ENCODE data around the gene KLHDC8A. TPM values are rescaled to one million over a fixed set of nuclear protein-coding genes. Genes with fewer than 3 reads are reported as not detected.

Gene KLHDC8A
- total and polyA plus RNA-seq, 2 of the 13 experiments (the other 11 are each of a cell fraction or from before 2014, with no cell fraction given): not detected

DNA sequence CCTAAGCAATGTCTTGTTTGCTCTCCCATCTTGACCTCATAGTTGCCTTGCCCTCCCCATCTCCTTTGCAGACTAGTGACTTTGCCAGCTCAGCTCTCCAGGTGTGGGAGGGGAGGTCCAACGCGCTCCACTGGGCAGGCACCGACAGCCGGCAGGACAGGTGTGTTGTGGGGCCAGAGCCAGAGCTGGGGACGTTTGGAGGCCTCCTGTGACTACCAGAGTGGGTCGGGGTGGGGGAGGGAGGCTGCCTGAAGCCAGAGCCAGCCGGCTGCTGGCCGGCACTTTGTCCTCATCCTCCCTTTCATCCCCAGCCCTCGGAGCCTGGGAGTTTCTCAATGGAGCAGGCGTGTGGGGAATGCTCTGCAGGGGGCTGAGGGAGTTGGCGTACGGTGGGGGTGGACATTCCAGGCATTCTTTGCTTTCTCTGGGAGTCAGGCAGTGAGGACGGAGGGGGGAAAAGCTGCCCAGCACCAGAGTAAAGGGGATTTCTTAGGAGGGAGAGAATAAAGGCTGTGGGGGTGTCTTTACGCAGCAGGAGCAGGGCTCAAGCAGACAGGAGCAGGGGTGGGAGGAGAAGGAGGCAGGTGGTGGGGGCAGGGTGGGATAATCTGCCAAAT lies 55.4 kb downstream of the KLHDC8A start (continued):
- TF ChIP-seq, protein P1, sequence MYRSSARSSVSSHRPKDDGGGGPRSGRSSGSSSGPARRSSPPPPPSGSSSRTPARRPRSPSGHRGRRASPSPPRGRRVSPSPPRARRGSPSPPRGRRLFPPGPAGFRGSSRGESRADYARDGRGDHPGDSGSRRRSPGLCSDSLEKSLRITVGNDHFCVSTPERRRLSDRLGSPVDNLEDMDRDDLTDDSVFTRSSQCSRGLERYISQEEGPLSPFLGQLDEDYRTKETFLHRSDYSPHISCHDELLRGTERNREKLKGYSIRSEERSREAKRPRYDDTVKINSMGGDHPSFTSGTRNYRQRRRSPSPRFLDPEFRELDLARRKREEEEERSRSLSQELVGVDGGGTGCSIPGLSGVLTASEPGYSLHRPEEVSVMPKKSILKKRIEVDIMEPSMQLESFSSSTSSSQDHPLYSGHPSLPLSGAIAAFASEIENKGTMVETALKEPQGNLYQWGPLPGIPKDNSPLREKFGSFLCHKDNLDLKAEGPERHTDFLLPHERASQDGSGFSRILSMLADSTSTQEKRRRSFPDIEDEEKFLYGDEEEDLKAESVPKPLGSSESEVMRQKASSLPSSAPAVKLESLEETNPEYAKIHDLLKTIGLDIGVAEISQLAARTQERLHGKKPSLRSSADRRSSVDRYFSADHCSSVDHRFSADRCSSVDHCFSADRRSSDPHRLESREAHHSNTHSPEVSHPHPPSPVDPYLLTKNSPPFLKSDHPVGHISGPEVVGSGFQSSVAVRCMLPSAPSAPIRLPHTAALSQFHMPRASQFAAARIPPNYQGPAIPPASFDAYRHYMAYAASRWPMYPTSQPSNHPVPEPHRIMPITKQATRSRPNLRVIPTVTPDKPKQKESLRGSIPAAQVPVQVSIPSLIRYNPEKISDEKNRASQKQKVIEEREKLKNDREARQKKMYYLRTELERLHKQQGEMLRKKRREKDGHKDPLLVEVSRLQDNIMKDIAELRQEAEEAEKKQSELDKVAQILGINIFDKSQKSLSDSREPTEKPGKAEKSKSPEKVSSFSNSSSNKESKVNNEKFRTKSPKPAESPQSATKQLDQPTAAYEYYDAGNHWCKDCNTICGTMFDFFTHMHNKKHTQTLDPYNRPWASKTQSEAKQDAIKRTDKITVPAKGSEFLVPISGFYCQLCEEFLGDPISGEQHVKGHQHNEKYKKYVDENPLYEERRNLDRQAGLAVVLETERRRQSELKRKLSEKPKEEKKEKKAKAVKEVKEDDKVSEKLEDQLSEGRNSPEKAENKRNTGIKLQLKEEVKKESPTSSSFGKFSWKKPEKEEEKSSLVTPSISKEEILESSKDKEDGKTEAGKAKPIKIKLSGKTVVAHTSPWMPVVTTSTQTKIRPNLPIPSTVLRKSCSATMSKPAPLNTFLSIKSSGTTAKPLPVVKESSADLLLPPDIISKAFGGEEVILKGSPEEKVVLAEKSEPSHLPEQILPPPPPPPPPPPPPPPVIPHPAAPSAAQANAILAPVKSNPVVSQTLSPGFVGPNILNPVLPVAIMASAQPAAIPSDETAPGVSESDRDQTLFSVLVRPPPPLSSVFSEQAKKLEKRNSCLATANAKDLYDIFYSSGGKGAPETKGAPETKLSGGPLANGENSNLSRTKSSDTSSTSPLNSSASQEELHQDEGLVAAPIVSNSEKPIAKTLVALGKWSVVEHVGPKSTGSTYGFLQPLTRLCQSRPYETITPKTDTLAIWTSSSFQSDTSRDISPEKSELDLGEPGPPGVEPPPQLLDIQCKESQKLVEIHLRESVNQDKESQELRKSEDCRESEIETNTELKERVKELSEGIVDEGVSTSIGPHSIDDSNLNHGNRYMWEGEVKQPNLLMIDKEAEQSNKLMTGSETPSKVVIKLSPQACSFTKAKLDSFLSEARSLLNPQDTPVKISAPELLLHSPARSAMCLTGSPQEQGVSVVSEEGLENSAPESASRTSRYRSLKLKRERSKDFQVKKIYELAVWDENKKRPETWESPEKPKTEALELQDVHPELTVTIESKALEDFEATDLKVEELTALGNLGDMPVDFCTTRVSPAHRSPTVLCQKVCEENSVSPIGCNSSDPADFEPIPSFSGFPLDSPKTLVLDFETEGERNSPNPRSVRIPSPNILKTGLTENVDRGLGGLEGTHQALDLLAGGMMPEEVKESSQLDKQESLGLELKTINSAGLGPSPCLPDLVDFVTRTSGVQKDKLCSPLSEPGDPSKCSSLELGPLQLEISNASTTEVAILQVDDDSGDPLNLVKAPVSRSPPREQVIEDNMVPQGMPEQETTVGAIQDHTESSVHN (CRISPR knock-in tag; IDR thresholded peaks at IDR 0.05): no peak
- peak; percentile 65 for TF ChIP-seq HNF4A (CRISPR knock-in tag; IDR thresholded peaks at IDR 0.05)
- TF ChIP-seq, protein P2, sequence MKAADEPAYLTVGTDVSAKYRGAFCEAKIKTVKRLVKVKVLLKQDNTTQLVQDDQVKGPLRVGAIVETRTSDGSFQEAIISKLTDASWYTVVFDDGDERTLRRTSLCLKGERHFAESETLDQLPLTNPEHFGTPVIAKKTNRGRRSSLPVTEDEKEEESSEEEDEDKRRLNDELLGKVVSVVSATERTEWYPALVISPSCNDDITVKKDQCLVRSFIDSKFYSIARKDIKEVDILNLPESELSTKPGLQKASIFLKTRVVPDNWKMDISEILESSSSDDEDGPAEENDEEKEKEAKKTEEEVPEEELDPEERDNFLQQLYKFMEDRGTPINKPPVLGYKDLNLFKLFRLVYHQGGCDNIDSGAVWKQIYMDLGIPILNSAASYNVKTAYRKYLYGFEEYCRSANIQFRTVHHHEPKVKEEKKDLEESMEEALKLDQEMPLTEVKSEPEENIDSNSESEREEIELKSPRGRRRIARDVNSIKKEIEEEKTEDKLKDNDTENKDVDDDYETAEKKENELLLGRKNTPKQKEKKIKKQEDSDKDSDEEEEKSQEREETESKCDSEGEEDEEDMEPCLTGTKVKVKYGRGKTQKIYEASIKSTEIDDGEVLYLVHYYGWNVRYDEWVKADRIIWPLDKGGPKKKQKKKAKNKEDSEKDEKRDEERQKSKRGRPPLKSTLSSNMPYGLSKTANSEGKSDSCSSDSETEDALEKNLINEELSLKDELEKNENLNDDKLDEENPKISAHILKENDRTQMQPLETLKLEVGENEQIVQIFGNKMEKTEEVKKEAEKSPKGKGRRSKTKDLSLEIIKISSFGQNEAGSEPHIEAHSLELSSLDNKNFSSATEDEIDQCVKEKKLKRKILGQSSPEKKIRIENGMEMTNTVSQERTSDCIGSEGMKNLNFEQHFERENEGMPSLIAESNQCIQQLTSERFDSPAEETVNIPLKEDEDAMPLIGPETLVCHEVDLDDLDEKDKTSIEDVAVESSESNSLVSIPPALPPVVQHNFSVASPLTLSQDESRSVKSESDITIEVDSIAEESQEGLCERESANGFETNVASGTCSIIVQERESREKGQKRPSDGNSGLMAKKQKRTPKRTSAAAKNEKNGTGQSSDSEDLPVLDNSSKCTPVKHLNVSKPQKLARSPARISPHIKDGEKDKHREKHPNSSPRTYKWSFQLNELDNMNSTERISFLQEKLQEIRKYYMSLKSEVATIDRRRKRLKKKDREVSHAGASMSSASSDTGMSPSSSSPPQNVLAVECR (CRISPR knock-in tag; IDR thresholded peaks at IDR 0.05; ENCODE audit: borderline replicate concordance): peak; percentile 71; the same call in 1 of the 2 replicates
- TF ChIP-seq, protein P3, sequence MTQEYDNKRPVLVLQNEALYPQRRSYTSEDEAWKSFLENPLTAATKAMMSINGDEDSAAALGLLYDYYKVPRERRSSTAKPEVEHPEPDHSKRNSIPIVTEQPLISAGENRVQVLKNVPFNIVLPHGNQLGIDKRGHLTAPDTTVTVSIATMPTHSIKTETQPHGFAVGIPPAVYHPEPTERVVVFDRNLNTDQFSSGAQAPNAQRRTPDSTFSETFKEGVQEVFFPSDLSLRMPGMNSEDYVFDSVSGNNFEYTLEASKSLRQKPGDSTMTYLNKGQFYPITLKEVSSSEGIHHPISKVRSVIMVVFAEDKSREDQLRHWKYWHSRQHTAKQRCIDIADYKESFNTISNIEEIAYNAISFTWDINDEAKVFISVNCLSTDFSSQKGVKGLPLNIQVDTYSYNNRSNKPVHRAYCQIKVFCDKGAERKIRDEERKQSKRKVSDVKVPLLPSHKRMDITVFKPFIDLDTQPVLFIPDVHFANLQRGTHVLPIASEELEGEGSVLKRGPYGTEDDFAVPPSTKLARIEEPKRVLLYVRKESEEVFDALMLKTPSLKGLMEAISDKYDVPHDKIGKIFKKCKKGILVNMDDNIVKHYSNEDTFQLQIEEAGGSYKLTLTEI (CRISPR knock-in tag; conservative IDR thresholded peaks at IDR 0.05): no peak
- TF ChIP-seq ZFP36L1 (CRISPR knock-in tag; IDR thresholded peaks at IDR 0.05): no peak
- TF ChIP-seq MYC (CRISPR knock-in tag; IDR thresholded peaks at IDR 0.05; ENCODE audit: borderline replicate concordance): no peak; the same call in 1 of the 2 replicates
- TF ChIP-seq, protein P4, sequence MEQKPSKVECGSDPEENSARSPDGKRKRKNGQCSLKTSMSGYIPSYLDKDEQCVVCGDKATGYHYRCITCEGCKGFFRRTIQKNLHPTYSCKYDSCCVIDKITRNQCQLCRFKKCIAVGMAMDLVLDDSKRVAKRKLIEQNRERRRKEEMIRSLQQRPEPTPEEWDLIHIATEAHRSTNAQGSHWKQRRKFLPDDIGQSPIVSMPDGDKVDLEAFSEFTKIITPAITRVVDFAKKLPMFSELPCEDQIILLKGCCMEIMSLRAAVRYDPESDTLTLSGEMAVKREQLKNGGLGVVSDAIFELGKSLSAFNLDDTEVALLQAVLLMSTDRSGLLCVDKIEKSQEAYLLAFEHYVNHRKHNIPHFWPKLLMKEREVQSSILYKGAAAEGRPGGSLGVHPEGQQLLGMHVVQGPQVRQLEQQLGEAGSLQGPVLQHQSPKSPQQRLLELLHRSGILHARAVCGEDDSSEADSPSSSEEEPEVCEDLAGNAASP (CRISPR knock-in tag; IDR thresholded peaks at IDR 0.05; ENCODE audit: borderline replicate concordance): peak; percentile 89
- TF ChIP-seq ZNF180 (CRISPR knock-in tag; IDR thresholded peaks at IDR 0.05; ENCODE audit: borderline replicate concordance, low read depth): no peak
- TF ChIP-seq, protein P5, sequence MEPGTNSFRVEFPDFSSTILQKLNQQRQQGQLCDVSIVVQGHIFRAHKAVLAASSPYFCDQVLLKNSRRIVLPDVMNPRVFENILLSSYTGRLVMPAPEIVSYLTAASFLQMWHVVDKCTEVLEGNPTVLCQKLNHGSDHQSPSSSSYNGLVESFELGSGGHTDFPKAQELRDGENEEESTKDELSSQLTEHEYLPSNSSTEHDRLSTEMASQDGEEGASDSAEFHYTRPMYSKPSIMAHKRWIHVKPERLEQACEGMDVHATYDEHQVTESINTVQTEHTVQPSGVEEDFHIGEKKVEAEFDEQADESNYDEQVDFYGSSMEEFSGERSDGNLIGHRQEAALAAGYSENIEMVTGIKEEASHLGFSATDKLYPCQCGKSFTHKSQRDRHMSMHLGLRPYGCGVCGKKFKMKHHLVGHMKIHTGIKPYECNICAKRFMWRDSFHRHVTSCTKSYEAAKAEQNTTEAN (CRISPR knock-in tag; conservative IDR thresholded peaks at IDR 0.05): no peak
- TF ChIP-seq ZMYM2 (CRISPR knock-in tag; IDR thresholded peaks at IDR 0.05): no peak
- no peak for TF ChIP-seq CENPX (CRISPR knock-in tag; IDR thresholded peaks at IDR 0.05)

Measured in HepG2 (cell line).